GM23338 (cell line): ENCODE results near the gene RSPH1. TPM values are rescaled to one million over a fixed set of nuclear protein-coding genes. Genes with fewer than 3 reads are reported as not detected.
A peak's percentile ranks its signal among the peaks of the same experiment; 100 is the strongest.

Source experiments
- ATAC-seq: fragments of 200-7000 bp; cut with Tn5 transposase; 3 replicates; pipeline ENCODE4 v1.9.1; 2020
- DNase-seq: peaks from one replicate; pipeline ENCODE4 v3.0.0-alpha.2; 2015; ENCODE audit warnings: low spot score
- H2AFZ ChIP-seq: fragments of 200-600 bp; sonication (generic); 2 replicates; pipeline ENCODE4 v1.8.0; 2016; ENCODE audit warnings: antibody characterized with exemption, mild to moderate bottlenecking, moderate library complexity
- H3F3A ChIP-seq: fragments of 200-600 bp; sonication (generic); replicated peaks from 2 replicates; pipeline ENCODE4 v1.8.0; 2017; ENCODE audit warnings: antibody characterized with exemption, mixed run types, low read depth
- H3K27ac ChIP-seq: fragments of 200-600 bp; sonication (generic); 2 replicates; pipeline ENCODE4 v1.6.1; 2016; ENCODE audit warnings: low read depth
- H3K27me3 ChIP-seq: fragments of 200-600 bp; sonication (generic); 2 replicates; pipeline ENCODE4 v1.8.0; 2016; ENCODE audit warnings: mild to moderate bottlenecking, mixed run types, moderate library complexity; ENCODE audit not compliant: insufficient read depth
- H3K36me3 ChIP-seq: fragments of 200-600 bp; sonication (generic); 2 replicates; pipeline ENCODE4 v1.8.0; 2016; ENCODE audit warnings: mild to moderate bottlenecking; ENCODE audit not compliant: insufficient read depth
- H3K4me1 ChIP-seq: fragments of 200-600 bp; sonication (generic); 2 replicates; pipeline ENCODE4 v1.8.0; 2016; ENCODE audit warnings: mild to moderate bottlenecking, moderate library complexity; ENCODE audit not compliant: insufficient read depth
- H3K4me2 ChIP-seq: fragments of 200-600 bp; sonication (generic); 2 replicates; pipeline ENCODE4 v1.7.1; 2017; ENCODE audit warnings: mixed run types
- H3K4me3 ChIP-seq: fragments of 200-600 bp; sonication (generic); 2 replicates; pipeline ENCODE4 v1.6.1; 2016; ENCODE audit warnings: mixed run types
- H3K79me2 ChIP-seq: fragments of 200-600 bp; sonication (generic); replicated peaks from 2 replicates; pipeline ENCODE4 v1.8.0; 2017; ENCODE audit warnings: mild to moderate bottlenecking; ENCODE audit not compliant: insufficient read depth
- H3K9me2 ChIP-seq: fragments of 200-600 bp; sonication (generic); 2 replicates; pipeline ENCODE4 v1.8.0; 2017; ENCODE audit not compliant: insufficient read depth
- H4K20me1 ChIP-seq: fragments of 200-600 bp; sonication (generic); replicated peaks from 2 replicates; pipeline ENCODE4 v1.8.0; 2017; ENCODE audit warnings: mild to moderate bottlenecking; ENCODE audit not compliant: insufficient read depth
- H3K27ac Mint-ChIP-seq: 2 replicates; pipeline ENCODE4 v1.8.0; 2020; ENCODE audit warnings: inconsistent platforms, mild to moderate bottlenecking, moderate library complexity, mixed read lengths
- H3K27me3 Mint-ChIP-seq: 3 replicates; pipeline ENCODE4 v1.8.0; 2022; ENCODE audit warnings: low read depth, mild to moderate bottlenecking, moderate library complexity, mixed read lengths, inconsistent platforms; ENCODE audit not compliant: insufficient read depth, poor library complexity
- H3K36me3 Mint-ChIP-seq: 3 replicates; pipeline ENCODE4 v1.8.0; 2021; ENCODE audit warnings: low read depth, mild to moderate bottlenecking, inconsistent platforms, moderate library complexity, mixed read lengths
- H3K4me1 Mint-ChIP-seq: 3 replicates; pipeline ENCODE4 v1.8.0; 2020; ENCODE audit warnings: mild to moderate bottlenecking, inconsistent platforms, mixed read lengths
- H3K4me3 Mint-ChIP-seq: 3 replicates; pipeline ENCODE4 v1.8.0; 2021; ENCODE audit warnings: moderate library complexity, mild to moderate bottlenecking, inconsistent platforms, mixed read lengths
- H3K9me3 Mint-ChIP-seq: 3 replicates; pipeline ENCODE4 v1.8.0; 2020; ENCODE audit warnings: moderate library complexity, mild to moderate bottlenecking, inconsistent platforms, mixed read lengths
- CREB1 ChIP-seq: fragments of 250-450 bp; sonication (Bioruptor Pico); IDR thresholded peaks from 2 replicates; pipeline ENCODE4 v1.5.0; 2020; ENCODE audit warnings: low read depth, mild to moderate bottlenecking, moderate library complexity
- CTCF ChIP-seq, 2 experiments: fragments of 200-600 bp in 1 of 2; sonication (generic) in 1 of 2; conservative IDR thresholded peaks; 2 replicates each; pipeline versions ENCODE4 v1.5.1 to v1.6.1; 2016 to 2017; ENCODE audit warnings: antibody characterized with exemption in 2 of 2, low read depth in 2 of 2, mild to moderate bottlenecking in 2 of 2, moderate library complexity in 1 of 2
- EZH2phosphoT487 ChIP-seq: fragments of 200-600 bp; sonication (generic); IDR thresholded peaks from one replicate; pipeline ENCODE4 v1.8.1; 2018; ENCODE audit warnings: antibody characterized with exemption; ENCODE audit not compliant: unreplicated experiment
- ZNF114 ChIP-seq: fragments of 250-450 bp; sonication (Bioruptor Pico); IDR thresholded peaks from 2 replicates; pipeline ENCODE4 v1.5.0; 2020; ENCODE audit warnings: mild to moderate bottlenecking, moderate library complexity
- ZNF462 ChIP-seq: fragments of 250-450 bp; sonication (Bioruptor Pico); IDR thresholded peaks from 2 replicates; pipeline ENCODE4 v1.5.0; 2020; ENCODE audit warnings: mild to moderate bottlenecking, moderate library complexity
- polyA plus RNA-seq: library from polyadenylated mRNA; unstranded; fragments of >200 nt; fragmentation: Nextera tagmentation; extraction: Ambion mirVana; gene quantifications from 2 replicates; pipeline ENCODE4 v1.2.1, GENCODE V29; 2016
- total RNA-seq: library from RNA; depleted of rRNA; stranded (reverse); fragments of >200 nt; shearing (Covaris generic); gene quantifications from 2 replicates; pipeline ENCODE4 v1.2.3, GENCODE V29; 2014

RSPH1 gene
- total and polyA plus RNA-seq, 2 experiments from 2014 or later = 0.23 TPM; not detected in 1

- TF ChIP-seq ZNF462 (CRISPR knock-in tag) = no peak
- TF ChIP-seq CREB1 (CRISPR knock-in tag) = no peak
- TF ChIP-seq EZH2phosphoT487 = no peak
- no peak for TF ChIP-seq CTCF (conservative IDR thresholded peaks at IDR 0.05; ENCODE audit: low read depth in 2 of 2)
These were observed 41.9 kb downstream of the RSPH1 start (continued) for GRCh38 chr21:42453986-42454570.

- H3F3A ChIP-seq = no peaks in the 10 kb centered on the region
- H3K79me2 ChIP-seq = no peaks in the 10 kb centered on the region
- Mint-ChIP-seq H3K36me3 (peaks cover under 1% of the 10 kb centered on the region; the same call in 1 of the 3 replicates), H3K9me3 (peaks cover 5% of the 10 kb centered on the region), H3K4me1 (peaks cover 16% of the 10 kb centered on the region), H3K27me3 (peaks cover 6% of the 10 kb centered on the region), H3K27ac (no peak overlapping the region), H3K4me3 (no peak overlapping the region)
- no peaks in the 10 kb centered on the region for H3K9me2 ChIP-seq
- no peak for DNase-seq
- TF ChIP-seq ZNF114 (CRISPR knock-in tag) (no peak), CTCF (conservative IDR thresholded peaks at IDR 0.05; ENCODE audit: low read depth in 2 of 2) (peak in 1 of 2 experiments; percentile 10; a peak in 1 of 4 replicates)
- peak overlapping the region; percentile 69 for H2AFZ ChIP-seq
- H3K4me3 ChIP-seq = no peak overlapping the region
- no peak overlapping the region for H3K27ac ChIP-seq
- no peaks in the 10 kb centered on the region for H3K36me3 ChIP-seq
- H3K4me2 ChIP-seq = no peak overlapping the region
- no peaks in the 10 kb centered on the region for H3K4me1 ChIP-seq
- no peaks in the 10 kb centered on the region for H4K20me1 ChIP-seq
- no peaks in the 10 kb centered on the region for H3K27me3 ChIP-seq
- ATAC-seq = no peak
These were observed 42.6 kb downstream of the RSPH1 start for GRCh38 chr21:42453224-42453985.
